Upper lobe of right lung (tissue), 1 donor: ENCODE data around the gene PPP2R2C. TPM values are rescaled to one million over a fixed set of nuclear protein-coding genes. Genes with fewer than 3 reads are reported as not detected.
A peak's percentile ranks its signal among the peaks of the same experiment; 100 is the strongest.

ENCODE experiments used
- ATAC-seq: fragments of 200-7000 bp; cut with Tn5 transposase; one replicate; pipeline ENCODE4 v1.9.1; 2020; ENCODE audit warnings: mild to moderate bottlenecking, moderate library complexity
- DNase-seq: peaks from one replicate; pipeline ENCODE4 v3.0.0-alpha.2; 2020
- H3K27ac ChIP-seq: fragments of 200-600 bp; one replicate; pipeline ENCODE4 v1.8.0; 2022
- H3K27me3 ChIP-seq: fragments of 200-600 bp; one replicate; pipeline ENCODE4 v1.8.0; 2022; ENCODE audit warnings: mild to moderate bottlenecking
- H3K36me3 ChIP-seq: fragments of 200-600 bp; one replicate; pipeline ENCODE4 v1.8.0; 2022
- H3K4me1 ChIP-seq: fragments of 200-600 bp; one replicate; pipeline ENCODE4 v1.8.0; 2022
- H3K4me3 ChIP-seq: fragments of 200-600 bp; one replicate; pipeline ENCODE4 v1.8.0; 2022; ENCODE audit warnings: mild to moderate bottlenecking
- H3K9me3 ChIP-seq: fragments of 200-600 bp; one replicate; pipeline ENCODE4 v1.8.0; 2022
- intact Hi-C: fragments of 100-400 bp; cut with DNase I; formaldehyde crosslinking; loops from one replicate; pipeline ENCODE4 v1.11.0; 2022
- total RNA-seq: library from RNA; stranded (reverse); fragmentation: NEBNext Ultra II Directional; extraction: Animal tissue kit (Norgen Biotek cat#: 25700); gene quantifications from one replicate; pipeline ENCODE4 v1.2.1, GENCODE V29; 2021
- TF ChIP-seq, protein P1 (sequence below): fragments of 200-600 bp; IDR thresholded peaks from one replicate; pipeline ENCODE4 v1.8.0; 2022; ENCODE audit warnings: antibody characterized with exemption
- donor health status: DM: no; HTN: yes; CAD: no; lungs with severe emphysema.

Gene PPP2R2C
- total RNA-seq, 1 donor from 2014 or later, result 0.09 TPM

DNA sequence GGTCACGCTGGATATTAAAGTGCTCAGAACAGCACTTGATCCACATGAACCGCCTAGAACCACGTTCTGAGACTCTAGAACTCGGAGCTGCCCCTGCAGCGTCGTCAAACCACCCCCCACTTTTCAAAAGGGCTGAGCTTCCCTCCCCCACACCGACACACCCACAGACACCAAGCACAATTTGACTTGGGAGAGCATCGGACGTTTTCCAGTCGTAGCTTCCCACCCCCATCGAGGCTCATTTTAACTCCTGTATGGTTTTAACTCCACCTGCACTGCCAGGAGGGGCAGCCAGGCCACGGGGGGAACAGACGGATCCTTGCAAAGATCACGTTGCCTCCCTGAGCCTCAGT lies 26.3 kb downstream of the PPP2R2C start:
- H3K9me3 ChIP-seq, result no peaks in the 10 kb centered on the region
- no peaks in the 10 kb centered on the region for H3K4me1 ChIP-seq
- H3K36me3 ChIP-seq, result no peaks in the 10 kb centered on the region
- no peak overlapping the region for H3K4me3 ChIP-seq
- no peak overlapping the region for H3K27ac ChIP-seq
- ATAC-seq, result no peak
- intact Hi-C loops, result no loop called here
- no peaks in the 10 kb centered on the region for H3K27me3 ChIP-seq
- DNase-seq, result no peak
- TF ChIP-seq, protein P1, sequence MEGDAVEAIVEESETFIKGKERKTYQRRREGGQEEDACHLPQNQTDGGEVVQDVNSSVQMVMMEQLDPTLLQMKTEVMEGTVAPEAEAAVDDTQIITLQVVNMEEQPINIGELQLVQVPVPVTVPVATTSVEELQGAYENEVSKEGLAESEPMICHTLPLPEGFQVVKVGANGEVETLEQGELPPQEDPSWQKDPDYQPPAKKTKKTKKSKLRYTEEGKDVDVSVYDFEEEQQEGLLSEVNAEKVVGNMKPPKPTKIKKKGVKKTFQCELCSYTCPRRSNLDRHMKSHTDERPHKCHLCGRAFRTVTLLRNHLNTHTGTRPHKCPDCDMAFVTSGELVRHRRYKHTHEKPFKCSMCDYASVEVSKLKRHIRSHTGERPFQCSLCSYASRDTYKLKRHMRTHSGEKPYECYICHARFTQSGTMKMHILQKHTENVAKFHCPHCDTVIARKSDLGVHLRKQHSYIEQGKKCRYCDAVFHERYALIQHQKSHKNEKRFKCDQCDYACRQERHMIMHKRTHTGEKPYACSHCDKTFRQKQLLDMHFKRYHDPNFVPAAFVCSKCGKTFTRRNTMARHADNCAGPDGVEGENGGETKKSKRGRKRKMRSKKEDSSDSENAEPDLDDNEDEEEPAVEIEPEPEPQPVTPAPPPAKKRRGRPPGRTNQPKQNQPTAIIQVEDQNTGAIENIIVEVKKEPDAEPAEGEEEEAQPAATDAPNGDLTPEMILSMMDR, result no peak

DNA sequence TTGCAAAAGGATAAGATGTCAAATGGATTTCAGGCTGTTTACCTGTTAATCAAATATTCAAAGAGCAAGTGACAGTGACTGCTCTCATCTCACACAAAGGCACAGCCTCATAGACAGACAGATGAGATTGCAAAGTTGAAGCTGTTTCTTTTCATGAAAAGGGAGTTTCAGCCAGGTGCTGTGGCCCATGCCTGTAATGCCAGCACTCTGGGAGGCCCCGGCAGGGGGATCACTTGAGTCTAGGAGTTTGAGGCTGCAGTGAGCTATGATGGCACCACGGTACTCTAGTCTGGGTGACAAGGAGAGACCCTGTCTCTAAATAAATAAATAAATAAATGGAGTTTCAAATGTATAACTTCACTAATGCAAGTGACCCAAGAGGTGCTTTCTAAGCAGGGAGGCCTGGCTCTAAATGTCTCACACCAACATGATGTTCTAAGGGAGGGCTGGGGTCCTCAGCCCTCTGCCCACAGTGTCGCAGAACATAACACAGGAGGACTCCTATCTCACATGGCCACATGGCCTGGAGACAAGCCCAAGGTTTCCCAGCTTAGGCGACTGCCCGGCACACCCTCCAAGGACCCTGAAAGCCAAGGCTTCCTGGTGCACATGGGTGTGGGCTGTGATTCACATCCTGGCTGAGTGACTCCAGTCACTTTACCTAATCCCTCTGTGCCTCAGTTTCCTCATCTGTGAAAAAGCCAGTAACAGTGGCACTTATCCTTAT lies 26.8 kb downstream of the PPP2R2C start:
- no peak overlapping the region for H3K27ac ChIP-seq
- TF ChIP-seq, protein P1, result no peak
- H3K36me3 ChIP-seq, result no peaks in the 10 kb centered on the region
- DNase-seq (no peak), ATAC-seq (no peak)
- H3K27me3 ChIP-seq, result no peaks in the 10 kb centered on the region
- intact Hi-C loops, result no loop called here
- H3K4me3 ChIP-seq, result no peak overlapping the region
- no peaks in the 10 kb centered on the region for H3K4me1 ChIP-seq
- no peaks in the 10 kb centered on the region for H3K9me3 ChIP-seq

DNA sequence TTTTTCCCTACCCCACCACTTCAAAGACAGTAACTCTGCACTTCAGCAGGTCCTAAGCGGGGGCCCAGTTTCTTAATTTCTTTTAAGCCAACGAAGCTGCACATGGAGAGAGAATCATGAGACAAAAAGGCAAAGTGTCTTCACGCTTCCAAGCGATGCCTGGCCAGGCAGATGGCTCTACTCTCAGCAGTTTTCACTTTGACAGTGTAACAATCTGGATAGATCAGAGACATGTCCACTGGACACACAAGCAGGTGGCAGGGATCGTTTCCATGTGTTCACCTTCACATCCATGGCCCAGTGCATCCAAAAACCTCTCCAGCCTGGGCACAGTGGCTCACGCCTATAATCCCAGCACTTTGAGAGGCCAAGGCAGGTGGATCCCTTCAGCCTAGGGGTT lies 27.8 kb downstream of the PPP2R2C start:
- no peak overlapping the region for H3K4me3 ChIP-seq
- intact Hi-C loops, result no loop called here
- TF ChIP-seq, protein P1, result no peak
- no peak for DNase-seq
- no peak overlapping the region for H3K27ac ChIP-seq
- H3K36me3 ChIP-seq, result no peaks in the 10 kb centered on the region
- H3K9me3 ChIP-seq, result no peaks in the 10 kb centered on the region
- no peak for ATAC-seq
- no peaks in the 10 kb centered on the region for H3K4me1 ChIP-seq
- no peaks in the 10 kb centered on the region for H3K27me3 ChIP-seq

DNA sequence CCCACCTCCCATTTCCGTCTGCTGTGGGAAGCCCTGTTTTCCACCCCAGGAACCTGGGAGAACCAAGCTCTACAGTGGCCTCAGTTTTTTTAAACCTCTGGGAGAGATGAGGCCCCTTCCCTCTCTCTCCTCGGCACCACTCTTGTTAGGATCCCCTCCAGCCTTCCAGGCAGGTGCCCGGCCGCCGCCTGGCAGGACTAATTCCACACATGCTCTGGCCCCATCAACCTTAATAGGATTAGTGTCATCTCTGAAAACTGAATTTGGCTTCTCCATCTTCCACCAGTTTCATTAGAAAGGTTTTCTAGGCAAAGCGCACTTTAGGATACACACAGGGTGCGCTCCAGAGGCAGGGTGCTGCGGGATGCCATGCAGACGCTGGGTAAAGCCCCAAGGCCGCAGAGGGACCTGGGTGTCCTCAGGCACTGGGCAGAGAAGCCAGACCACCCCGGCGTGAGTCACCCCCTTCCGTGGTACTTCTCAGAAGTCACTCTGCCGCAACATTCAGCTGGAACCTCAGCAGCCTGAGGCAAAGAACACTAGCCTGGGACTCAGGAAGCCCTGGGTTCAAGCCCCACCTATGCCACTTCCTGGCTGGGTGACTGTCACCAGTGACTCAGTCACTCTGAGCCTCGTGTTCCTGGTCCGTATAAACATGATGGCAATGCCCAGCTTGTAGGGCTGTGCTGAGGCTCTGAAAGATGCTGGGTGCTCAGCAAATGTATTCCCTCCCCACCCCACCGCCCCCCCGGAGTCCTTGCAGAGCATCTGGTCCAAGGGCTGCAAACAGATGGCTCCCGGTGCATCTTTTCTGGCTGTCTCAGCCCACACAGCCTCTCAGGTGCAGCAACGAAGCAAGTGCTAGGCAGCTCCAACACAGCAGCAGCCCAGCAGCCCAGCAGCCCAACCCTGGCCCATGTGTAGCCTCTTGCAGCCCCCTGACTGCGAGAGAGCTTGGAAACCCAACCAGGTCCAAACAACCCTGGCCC lies 29.1 kb downstream of the PPP2R2C start:
- H3K9me3 ChIP-seq, result no peaks in the 10 kb centered on the region
- DNase-seq (peak; percentile 41), ATAC-seq (no peak)
- TF ChIP-seq, protein P1, result no peak
- no peaks in the 10 kb centered on the region for H3K36me3 ChIP-seq
- H3K27me3 ChIP-seq, result no peaks in the 10 kb centered on the region
- H3K4me3 ChIP-seq, result no peak overlapping the region
- intact Hi-C loops, result no loop called here
- H3K4me1 ChIP-seq, result no peaks in the 10 kb centered on the region
- no peak overlapping the region for H3K27ac ChIP-seq

DNA sequence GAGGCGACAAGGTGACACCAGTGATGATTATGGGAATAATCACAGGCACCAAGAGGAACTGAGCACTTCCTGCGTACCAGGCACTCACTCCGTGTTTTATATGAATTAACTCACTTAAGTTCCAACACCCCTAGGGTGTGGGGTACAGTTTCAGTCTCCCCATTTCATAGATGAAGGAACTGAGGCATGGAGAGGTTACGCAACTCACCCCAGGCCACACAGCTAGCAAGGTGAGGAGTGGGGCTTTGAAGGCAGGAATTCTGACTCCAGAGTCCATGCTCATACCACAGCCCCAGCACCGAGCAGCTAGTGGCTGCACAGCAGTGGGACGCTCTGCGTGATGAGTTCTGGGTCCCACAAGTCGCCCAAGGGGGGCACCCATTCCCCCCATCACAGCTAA lies 29.9 kb downstream of the PPP2R2C start:
- Histone ChIP-seq H3K27ac (no peak overlapping the region), H3K9me3 (no peaks in the 10 kb centered on the region), H3K4me3 (no peak overlapping the region), H3K4me1 (no peaks in the 10 kb centered on the region), H3K27me3 (no peaks in the 10 kb centered on the region), H3K36me3 (no peaks in the 10 kb centered on the region)
- no peak for DNase-seq
- TF ChIP-seq, protein P1, result no peak
- intact Hi-C loops, result no loop called here
- ATAC-seq, result no peak
